Ovary (tissue), 9 donors: Measurements from ENCODE around the gene MIF. TPM values are rescaled to one million over a fixed set of nuclear protein-coding genes. Genes with fewer than 3 reads are reported as not detected.
A peak's percentile ranks its signal among the peaks of the same experiment; 100 is the strongest.

Experiments
- DNase-seq, 5 donors: peaks; one replicate each; pipeline ENCODE4 v3.0.0-alpha.2; 2019 to 2020
- H3K27ac ChIP-seq, 2 donors: fragments of 200-600 bp; one replicate each; pipeline versions ENCODE4 v1.5.1 to v1.8.0; 2019 to 2022
- H3K27me3 ChIP-seq: fragments of 200-600 bp; one replicate; pipeline ENCODE4 v1.8.0; 2022
- H3K36me3 ChIP-seq: fragments of 200-600 bp; sonication (generic); one replicate; pipeline ENCODE4 v1.5.1; 2019
- H3K4me1 ChIP-seq: one replicate; pipeline ENCODE4 v1.8.1; 2013; ENCODE audit warnings: mild to moderate bottlenecking, moderate library complexity; ENCODE audit not compliant: insufficient read depth
- H3K4me3 ChIP-seq: fragments of 200-600 bp; sonication (generic); one replicate; pipeline ENCODE4 v1.5.1; 2017
- H3K9me3 ChIP-seq, 2 donors: fragments of 200-600 bp in 1 of 2; sonication (generic) in 1 of 2; one replicate each; pipeline versions ENCODE4 v1.5.1 to v1.8.1; 2013 to 2019; ENCODE audit warnings: mild to moderate bottlenecking in 1 of 2, moderate library complexity in 1 of 2
- CTCF ChIP-seq, 3 donors: fragments of 450-650 bp in 2 of 3; fragments of 200-600 bp in 1 of 3; IDR thresholded peaks; one replicate each; pipeline versions ENCODE4 v1.5.1 to v1.8.0; 2016 to 2022; ENCODE audit warnings: antibody characterized with exemption in 3 of 3, mild to moderate bottlenecking in 1 of 3
- EP300 ChIP-seq: sonication (generic); formaldehyde crosslinking; IDR thresholded peaks from one replicate; pipeline ENCODE4 v1.6.1; 2017; ENCODE audit warnings: antibody characterized with exemption
- POLR2A ChIP-seq: fragments of 450-650 bp; IDR thresholded peaks from one replicate; pipeline ENCODE4 v1.6.1; 2017; ENCODE audit warnings: antibody characterized with exemption, mild to moderate bottlenecking, moderate library complexity
- WGBS, 3 donors: extraction: QIAGEN DNeasy Blood & Tissue Kit in 1 of 3; methylation state at CpG; one replicate each; pipeline versions ENCODE4 v1.1.5 to v1.1.7; 2013 to 2017; 5-methylcytosine and 5-hydroxymethylcytosine counted together
- intact Hi-C, 4 donors: fragments of 100-400 bp; cut with DNase I; formaldehyde crosslinking; loops; one replicate each; pipeline versions ENCODE4 v1.11.0 to v1.15.1; 2022 to 2023
- polyA plus RNA-seq, 2 donors: library from polyadenylated mRNA; stranded (reverse); fragments of 200-250 nt in 1 of 2; fragments of 350-450 nt in 1 of 2; fragmentation: Illumina TruSeq in 1 of 2; extraction: RNeasy Lipid Tissue Mini Kit (QIAGEN cat#74804) in 1 of 2; gene quantifications; one replicate each; pipeline ENCODE4 v1.2.3, GENCODE V29; 2013 to 2014
- total RNA-seq, 7 donors: library from RNA; depleted of rRNA in 2 of 7; stranded (reverse); fragments of >200 nt in 2 of 7; fragmentation: NEBNext Ultra II Directional in 3 of 7; extraction: Animal tissue kit (Norgen Biotek cat#: 25700) in 3 of 7; gene quantifications; one replicate each; pipeline versions ENCODE4 v1.1.0 to v1.2.4, GENCODE V29; 2016 to 2023
- donor health status: DM: no; HTN: no; CAD: no; lungs with moderate emphysema.
- donor health status: DM: no; HTN: no; CAD: no.
- donor health status: Bipolar disorder and iron deficiency.
- donor health status: DM: yes; HTN: yes; CAD: no.
- donor health status: DM: no; HTN: no; CAD: no.
- donor health status: DM: yes; HTN: yes; CAD: no.

Gene MIF
- total and polyA plus RNA-seq, 9 donors: 1.1 to 426 (median 361) TPM

GRCh38 chr22:23889620-23890019, 4.6 kb upstream of the MIF start:
- intact Hi-C loops: no loop called here
- no peak for DNase-seq
- Histone ChIP-seq H3K4me1 (peaks cover 5% of the 10 kb centered on the region), H3K4me3 (no peak overlapping the region), H3K27me3 (no peaks in the 10 kb centered on the region), H3K27ac (no peak overlapping the region), H3K9me3 (no peaks in the 10 kb centered on the region), H3K36me3 (no peaks in the 10 kb centered on the region)
- TF ChIP-seq POLR2A (no peak), EP300 (no peak), CTCF (IDR thresholded peaks at IDR 0.05) (no peak)
- 68 to 75% (median 68%) methylated on average over 5 of the region's 5 CpGs for WGBS, 3 donors

GRCh38 chr22:23891726-23892125, 2.5 kb upstream of the MIF start:
- Histone ChIP-seq H3K36me3 (no peaks in the 10 kb centered on the region), H3K4me3 (no peak overlapping the region), H3K4me1 (peaks cover 17% of the 10 kb centered on the region), H3K9me3 (no peaks in the 10 kb centered on the region), H3K27me3 (no peaks in the 10 kb centered on the region), H3K27ac (no peak overlapping the region)
- intact Hi-C loops: no loop called here
- DNase-seq: no peak
- TF ChIP-seq CTCF (IDR thresholded peaks at IDR 0.05): no peak
- TF ChIP-seq POLR2A: no peak
- no peak for TF ChIP-seq EP300
- WGBS, 3 donors: 83 to 88% (median 85%) methylated on average over 7 of the region's 7 CpGs

- intact Hi-C loops: no loop called here
- H3K27ac ChIP-seq: no peak overlapping the region
- no peak for DNase-seq
- H3K4me1 ChIP-seq: peaks cover 17% of the 10 kb centered on the region
- no peaks in the 10 kb centered on the region for H3K9me3 ChIP-seq
- WGBS, 3 donors: 5 to 26% (median 5%) methylated on average over 2 of the region's 2 CpGs
- no peak overlapping the region for H3K4me3 ChIP-seq
- no peaks in the 10 kb centered on the region for H3K36me3 ChIP-seq
- TF ChIP-seq CTCF (IDR thresholded peaks at IDR 0.05) (no peak), POLR2A (no peak), EP300 (no peak)
- H3K27me3 ChIP-seq: no peaks in the 10 kb centered on the region
Measured at GRCh38 chr22:23892130-23892529, 2.1 kb upstream of the MIF start.

- Histone ChIP-seq H3K4me1 (peaks cover 17% of the 10 kb centered on the region), H3K27ac (peak overlapping the region in 1 of 2 donors; percentile 90), H3K27me3 (no peaks in the 10 kb centered on the region), H3K9me3 (no peaks in the 10 kb centered on the region), H3K4me3 (no peak overlapping the region), H3K36me3 (no peaks in the 10 kb centered on the region)
- 44 to 60% (median 46%) methylated on average over 4 of the region's 4 CpGs for WGBS, 3 donors
- intact Hi-C loops: no loop called here
- TF ChIP-seq POLR2A (no peak), EP300 (no peak), CTCF (IDR thresholded peaks at IDR 0.05) (no peak)
- DNase-seq: no peak
Measured at GRCh38 chr22:23892706-23893105, 1.5 kb upstream of the MIF start.
